Keratinocyte (primary cell): Measurements from ENCODE around the gene UBE2R2.
"Not testable (repeated sequence)": the region's sequence is repeated elsewhere in the genome, so short reads cannot be mapped to it uniquely, and the experiment has no call there.

Experiments
- EZH2 ChIP-seq: IDR thresholded peaks from one replicate; pipeline ENCODE4 v1.6.1; 2012; ENCODE audit warnings: inconsistent platforms, mild to moderate bottlenecking, low read length, moderate library complexity
- TF ChIP-seq, protein P1 (sequence below), 3 experiments: IDR thresholded peaks in 1 of 3; conservative IDR thresholded peaks in 1 of 3; optimal IDR thresholded peaks in 1 of 3; 2 replicates in 2 of 3; 3 replicates in 1 of 3; pipeline versions ENCODE3 to v1.5.1; 2011; ENCODE audit warnings: low read length in 3 of 3, mild to moderate bottlenecking in 3 of 3, moderate library complexity in 2 of 3, control low read depth in 1 of 3, inconsistent platforms in 1 of 3; ENCODE audit not compliant: insufficient read depth in 2 of 3; ENCODE audit errors: extremely low read depth in 1 of 3

GRCh38 chr9:33801943-33802500 lies 14.9 kb upstream of the UBE2R2 start:
- TF ChIP-seq, protein P1, sequence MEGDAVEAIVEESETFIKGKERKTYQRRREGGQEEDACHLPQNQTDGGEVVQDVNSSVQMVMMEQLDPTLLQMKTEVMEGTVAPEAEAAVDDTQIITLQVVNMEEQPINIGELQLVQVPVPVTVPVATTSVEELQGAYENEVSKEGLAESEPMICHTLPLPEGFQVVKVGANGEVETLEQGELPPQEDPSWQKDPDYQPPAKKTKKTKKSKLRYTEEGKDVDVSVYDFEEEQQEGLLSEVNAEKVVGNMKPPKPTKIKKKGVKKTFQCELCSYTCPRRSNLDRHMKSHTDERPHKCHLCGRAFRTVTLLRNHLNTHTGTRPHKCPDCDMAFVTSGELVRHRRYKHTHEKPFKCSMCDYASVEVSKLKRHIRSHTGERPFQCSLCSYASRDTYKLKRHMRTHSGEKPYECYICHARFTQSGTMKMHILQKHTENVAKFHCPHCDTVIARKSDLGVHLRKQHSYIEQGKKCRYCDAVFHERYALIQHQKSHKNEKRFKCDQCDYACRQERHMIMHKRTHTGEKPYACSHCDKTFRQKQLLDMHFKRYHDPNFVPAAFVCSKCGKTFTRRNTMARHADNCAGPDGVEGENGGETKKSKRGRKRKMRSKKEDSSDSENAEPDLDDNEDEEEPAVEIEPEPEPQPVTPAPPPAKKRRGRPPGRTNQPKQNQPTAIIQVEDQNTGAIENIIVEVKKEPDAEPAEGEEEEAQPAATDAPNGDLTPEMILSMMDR (optimal IDR thresholded peaks at IDR 0.05 in 1 of 3, IDR thresholded peaks at IDR 0.05 in 1 of 3, conservative IDR thresholded peaks at IDR 0.05 in 1 of 3; ENCODE audit: extremely low read depth in 1 of 3, insufficient read depth in 2 of 3, low read length in 3 of 3) = not testable (repeated sequence)
- not testable (repeated sequence) for TF ChIP-seq EZH2
